Large intestine (tissue), 3 donors: ENCODE measurements around the gene VLDLR. TPM values are rescaled to one million over a fixed set of nuclear protein-coding genes. Genes with fewer than 3 reads are reported as not detected.

Experiments used
- DNase-seq, 2 donors: peaks; one replicate each; pipeline versions ENCODE4 v3.0.0 to v3.0.0-alpha.2; 2013
- H3K27ac ChIP-seq: one replicate; pipeline ENCODE4 v1.5.1; 2013; ENCODE audit warnings: low read length
- H3K27me3 ChIP-seq: 2 replicates; pipeline ENCODE4 v1.6.1; 2013; ENCODE audit warnings: low read length; ENCODE audit not compliant: control insufficient read depth, insufficient read depth
- H3K36me3 ChIP-seq: 2 replicates; pipeline ENCODE4 v1.6.1; 2013; ENCODE audit warnings: low read length; ENCODE audit not compliant: control insufficient read depth, insufficient read depth
- H3K4me1 ChIP-seq: one replicate; pipeline ENCODE4 v1.6.1; 2013; ENCODE audit warnings: low read length; ENCODE audit not compliant: control insufficient read depth, insufficient read depth
- H3K4me3 ChIP-seq: one replicate; pipeline ENCODE4 v1.5.1; 2013; ENCODE audit warnings: low read length
- H3K9me3 ChIP-seq: one replicate; pipeline ENCODE4 v1.6.1; 2013; ENCODE audit warnings: mild to moderate bottlenecking, low read depth, low read length, moderate library complexity; ENCODE audit not compliant: control insufficient read depth
- WGBS: methylation state at CpG from one replicate; pipeline ENCODE4 v1.1.5; 2013; ENCODE audit warnings: low lambda C conversion rate; ENCODE audit not compliant: insufficient coverage; 5-methylcytosine and 5-hydroxymethylcytosine counted together
- polyA plus RNA-seq: library from polyadenylated mRNA; unstranded; fragments of 120-200 nt; gene quantifications from one replicate; pipeline ENCODE4 v1.2.1, GENCODE V29; 2013

VLDLR gene
- polyA plus RNA-seq, 1 donor = 9.1 TPM

GRCh38 chr9:2601785-2602378 is 19.7 kb upstream of the VLDLR start:
- DNase-seq = no peak
- no peaks in the 10 kb centered on the region for H3K36me3 ChIP-seq
- H3K9me3 ChIP-seq = no peaks in the 10 kb centered on the region
- no peak overlapping the region for H3K4me3 ChIP-seq
- H3K4me1 ChIP-seq = no peaks in the 10 kb centered on the region
- no peaks in the 10 kb centered on the region for H3K27me3 ChIP-seq
- no CpG with 5 or more reads among the region's 3 CpGs for WGBS
- no peak overlapping the region for H3K27ac ChIP-seq

GRCh38 chr9:2602704-2603116 is 18.9 kb upstream of the VLDLR start:
- no peak overlapping the region for H3K4me3 ChIP-seq
- WGBS = 60% methylated on average over 1 of the region's 4 CpGs
- H3K27ac ChIP-seq = no peak overlapping the region
- H3K27me3 ChIP-seq = no peaks in the 10 kb centered on the region
- H3K9me3 ChIP-seq = no peaks in the 10 kb centered on the region
- no peaks in the 10 kb centered on the region for H3K36me3 ChIP-seq
- no peak for DNase-seq
- no peaks in the 10 kb centered on the region for H3K4me1 ChIP-seq

- no peak overlapping the region for H3K4me3 ChIP-seq
- peaks cover 4% of the 10 kb centered on the region for H3K27me3 ChIP-seq
- no peak for DNase-seq
- H3K27ac ChIP-seq = no peak overlapping the region
- no peaks in the 10 kb centered on the region for H3K9me3 ChIP-seq
- no CpG with 5 or more reads among the region's 2 CpGs for WGBS
- H3K36me3 ChIP-seq = no peaks in the 10 kb centered on the region
- no peaks in the 10 kb centered on the region for H3K4me1 ChIP-seq
Observed at GRCh38 chr9:2603621-2604020, 18.0 kb upstream of the VLDLR start.

GRCh38 chr9:2605246-2605645 is 16.3 kb upstream of the VLDLR start:
- Histone ChIP-seq H3K9me3 (no peaks in the 10 kb centered on the region), H3K27me3 (peaks cover 4% of the 10 kb centered on the region), H3K36me3 (no peaks in the 10 kb centered on the region), H3K27ac (no peak overlapping the region), H3K4me3 (no peak overlapping the region), H3K4me1 (no peaks in the 10 kb centered on the region)
- WGBS = no CpG with 5 or more reads among the region's 3 CpGs
- DNase-seq = no peak

GRCh38 chr9:2608276-2608675 is 13.3 kb upstream of the VLDLR start:
- no CpG with 5 or more reads among the region's 2 CpGs for WGBS
- no peak overlapping the region for H3K4me3 ChIP-seq
- H3K4me1 ChIP-seq = no peaks in the 10 kb centered on the region
- H3K36me3 ChIP-seq = no peaks in the 10 kb centered on the region
- H3K27me3 ChIP-seq = peaks cover 4% of the 10 kb centered on the region
- H3K27ac ChIP-seq = no peak overlapping the region
- H3K9me3 ChIP-seq = no peaks in the 10 kb centered on the region
- DNase-seq = no peak

- Histone ChIP-seq H3K4me1 (no peaks in the 10 kb centered on the region), H3K27me3 (peaks cover 4% of the 10 kb centered on the region), H3K9me3 (no peaks in the 10 kb centered on the region), H3K36me3 (no peaks in the 10 kb centered on the region), H3K4me3 (no peak overlapping the region), H3K27ac (no peak overlapping the region)
- WGBS = 100% methylated on average over 1 of the region's 2 CpGs
- DNase-seq = no peak
Observed at GRCh38 chr9:2610985-2611384, 10.6 kb upstream of the VLDLR start.

- WGBS = 60% methylated on average over 1 of the region's 2 CpGs
Observed at GRCh38 chr9:2611961-2612360, 9.6 kb upstream of the VLDLR start.

GRCh38 chr9:2613730-2614271 is 7.8 kb upstream of the VLDLR start:
- no CpG with 5 or more reads among the region's 3 CpGs for WGBS
- no peak overlapping the region for H3K4me3 ChIP-seq

More at GRCh38 chr9:2611961-2612360, 9.6 kb upstream of the VLDLR start:
- no peaks in the 10 kb centered on the region for H3K36me3 ChIP-seq
- H3K4me1 ChIP-seq = no peaks in the 10 kb centered on the region
- H3K27ac ChIP-seq = no peak overlapping the region
- H3K9me3 ChIP-seq = no peaks in the 10 kb centered on the region
- peaks cover 12% of the 10 kb centered on the region for H3K27me3 ChIP-seq
- H3K4me3 ChIP-seq = no peak overlapping the region
- DNase-seq = no peak

GRCh38 chr9:2615497-2615896 is 6.1 kb upstream of the VLDLR start:
- Histone ChIP-seq H3K9me3 (no peaks in the 10 kb centered on the region), H3K4me3 (no peak overlapping the region), H3K36me3 (no peaks in the 10 kb centered on the region), H3K4me1 (no peaks in the 10 kb centered on the region), H3K27ac (no peak overlapping the region), H3K27me3 (peaks cover 37% of the 10 kb centered on the region)
- 83% methylated on average over 2 of the region's 7 CpGs for WGBS
- DNase-seq = no peak

More at GRCh38 chr9:2613730-2614271, 7.8 kb upstream of the VLDLR start:
- Histone ChIP-seq H3K4me1 (no peaks in the 10 kb centered on the region), H3K27me3 (peaks cover 20% of the 10 kb centered on the region), H3K9me3 (no peaks in the 10 kb centered on the region), H3K27ac (no peak overlapping the region), H3K36me3 (no peaks in the 10 kb centered on the region)
- DNase-seq = no peak

- no CpG with 5 or more reads among the region's 4 CpGs for WGBS
- DNase-seq = no peak
- H3K27ac ChIP-seq = no peak overlapping the region
- H3K9me3 ChIP-seq = no peaks in the 10 kb centered on the region
- no peaks in the 10 kb centered on the region for H3K36me3 ChIP-seq
- no peak overlapping the region for H3K4me3 ChIP-seq
- H3K4me1 ChIP-seq = peaks cover 4% of the 10 kb centered on the region
- peaks cover 44% of the 10 kb centered on the region for H3K27me3 ChIP-seq
Observed at GRCh38 chr9:2616692-2617377, 4.8 kb upstream of the VLDLR start.
